Measurements from ENCODE around the gene SARDH. TPM values are rescaled to one million over a fixed set of nuclear protein-coding genes. Genes with fewer than 3 reads are reported as not detected.

The SARDH gene
- total and polyA plus RNA-seq, 2 donors (not counting 3 experiments of a cell fraction or from before 2014, with no cell fraction given) = 0.19 to 0.44 TPM

- DNase-seq (ENCODE audit: low read depth, low spot score) = no peak
- Histone ChIP-seq H3K27me3 (ENCODE audit: control insufficient read depth in 2 of 2, insufficient read depth in 2 of 2, low read length in 2 of 2) (no peaks in the 10 kb centered on the region), H2AFZ (ENCODE audit: low read depth, low read length) (no peak overlapping the region), H3K4me3 (replicated peaks in 1 of 3; ENCODE audit: insufficient read depth in 1 of 3, low read depth in 1 of 3, low read length in 3 of 3) (no peak overlapping the region), H3K4me2 (ENCODE audit: insufficient read depth, low read length) (no peak overlapping the region), H3K4me1 (ENCODE audit: control insufficient read depth, extremely low read depth, insufficient read depth, low read length) (no peaks in the 10 kb centered on the region), H3K9ac (replicated peaks; ENCODE audit: extremely low read depth, insufficient read depth, low read length) (no peak overlapping the region), H3K9me3 (replicated peaks; ENCODE audit: control insufficient read depth, insufficient read depth, low read length) (no peaks in the 10 kb centered on the region), H3K9me1 (replicated peaks; ENCODE audit: control insufficient read depth, extremely low read depth, insufficient read depth, low read length) (no peaks in the 10 kb centered on the region), H4K20me1 (replicated peaks; ENCODE audit: control insufficient read depth, extremely low read depth, insufficient read depth, low read length) (no peaks in the 10 kb centered on the region), H3K79me2 (ENCODE audit: control insufficient read depth, insufficient read depth, low read length) (no peaks in the 10 kb centered on the region), H3K36me3 (ENCODE audit: control insufficient read depth in 2 of 2, extremely low read depth in 1 of 2, insufficient read depth in 2 of 2, low read length in 2 of 2) (no peaks in the 10 kb centered on the region), H3K27ac (ENCODE audit: insufficient read depth, low read depth, low read length) (no peak overlapping the region)
- POLR2A ChIA-PET = no interaction called here
- intact Hi-C loops (cut with micrococcal nuclease) = no loop called here
- dilution Hi-C loops (cut with MboI; ENCODE audit: extremely low pct_ligation_motif_present, low sequenced_read_pairs) = no loop called here
- BruUV-seq (replicated peaks) = no TSS peak
- CTCF ChIA-PET = no interaction called here
- TF ChIP-seq GATA2 (IDR thresholded peaks at IDR 0.05; ENCODE audit: insufficient read depth, insufficient read length, low read depth, low read length) = no peak
- TF ChIP-seq EZH2 (IDR thresholded peaks at IDR 0.05; ENCODE audit: borderline replicate concordance, low read depth, low read length, severe bottlenecking) = no peak
- TF ChIP-seq MYC (IDR thresholded peaks at IDR 0.05; ENCODE audit: low read depth, low read length) = no peak
- no peak for TF ChIP-seq POLR2AphosphoS5 (IDR thresholded peaks at IDR 0.05; ENCODE audit: insufficient read depth, low read depth, low read length)
- no peak for TF ChIP-seq POLR2A (IDR thresholded peaks at IDR 0.05; ENCODE audit: low read depth, low read length)
- no peak for TF ChIP-seq CTCF (IDR thresholded peaks at IDR 0.05; ENCODE audit: extremely low read depth in 1 of 2, insufficient read depth in 1 of 2, low read depth in 1 of 2, low read length in 2 of 2)
- no peak for TF ChIP-seq JUN (IDR thresholded peaks at IDR 0.05; ENCODE audit: borderline replicate concordance, insufficient read depth, insufficient read length, low read depth)
- TF ChIP-seq MAX (IDR thresholded peaks at IDR 0.05; ENCODE audit: insufficient read depth, insufficient read length) = no peak
- FAIRE-seq = no peak
Observed at GRCh38 chr9:133708246-133709014, 29.7 kb downstream of the SARDH start.
